ENCODE results near the gene BHLHE23.

The BHLHE23 gene

DNA sequence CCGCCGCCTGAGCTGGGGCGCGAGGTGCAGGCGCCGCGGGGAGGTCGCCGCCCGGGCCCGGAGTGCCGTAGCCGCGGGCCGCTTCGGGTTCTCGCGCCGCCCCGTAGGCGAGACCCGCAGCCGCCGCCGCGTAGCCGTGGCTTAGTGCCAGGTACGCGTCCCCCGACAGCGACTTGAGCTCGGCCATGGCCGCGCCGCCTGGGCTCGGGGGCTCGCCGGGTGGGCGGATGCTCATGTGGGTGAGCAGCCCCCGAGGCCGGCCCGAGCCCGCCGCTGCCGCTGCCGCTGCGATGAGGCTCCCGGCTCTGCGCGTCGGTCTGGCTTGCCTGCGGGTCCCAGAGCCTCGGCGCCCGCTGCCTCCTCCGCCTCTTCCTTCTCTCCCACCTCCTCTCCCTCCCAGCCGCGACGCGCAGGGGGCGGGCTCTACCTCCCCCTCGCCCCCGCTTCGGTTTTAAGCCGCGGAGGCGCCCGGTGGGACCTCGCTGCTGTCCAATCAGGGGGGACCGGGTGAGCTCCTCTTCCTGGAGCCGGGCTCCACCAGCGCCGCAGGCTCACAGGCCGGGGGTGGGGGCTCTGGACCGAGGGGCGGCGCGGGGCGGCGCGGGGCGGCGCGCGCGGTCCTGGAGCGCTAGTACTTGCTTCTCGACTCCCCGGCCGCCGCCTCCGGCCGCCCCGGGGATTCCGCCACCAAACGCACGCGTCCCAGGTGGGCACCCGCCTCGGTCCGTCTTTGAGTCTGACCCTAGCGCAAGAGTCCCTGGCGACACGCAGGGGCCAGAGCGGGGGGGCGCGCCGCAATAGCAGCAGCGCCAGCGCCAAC is at the start of gene BHLHE23:
TSS of gene BHLHE23 (minus strand) at position 425 of the 820 bp plus-strand sequence. CDS start at position 235, 190 bp downstream.
- no peak for DNase-seq (ENCODE audit: low read depth, low spot score)

- DNase-seq (ENCODE audit: low read depth, low spot score): no peak
These were observed 48.9 kb upstream of the BHLHE23 start for GRCh38 chr20:63055575-63056235.

- no peak for DNase-seq (ENCODE audit: low read depth, low spot score)
These were observed 48.0 kb upstream of the BHLHE23 start for GRCh38 chr20:63054681-63055240.

- no peak for DNase-seq (ENCODE audit: low read depth, low spot score)
These were observed 47.3 kb upstream of the BHLHE23 start for GRCh38 chr20:63054103-63054474.

DNA sequence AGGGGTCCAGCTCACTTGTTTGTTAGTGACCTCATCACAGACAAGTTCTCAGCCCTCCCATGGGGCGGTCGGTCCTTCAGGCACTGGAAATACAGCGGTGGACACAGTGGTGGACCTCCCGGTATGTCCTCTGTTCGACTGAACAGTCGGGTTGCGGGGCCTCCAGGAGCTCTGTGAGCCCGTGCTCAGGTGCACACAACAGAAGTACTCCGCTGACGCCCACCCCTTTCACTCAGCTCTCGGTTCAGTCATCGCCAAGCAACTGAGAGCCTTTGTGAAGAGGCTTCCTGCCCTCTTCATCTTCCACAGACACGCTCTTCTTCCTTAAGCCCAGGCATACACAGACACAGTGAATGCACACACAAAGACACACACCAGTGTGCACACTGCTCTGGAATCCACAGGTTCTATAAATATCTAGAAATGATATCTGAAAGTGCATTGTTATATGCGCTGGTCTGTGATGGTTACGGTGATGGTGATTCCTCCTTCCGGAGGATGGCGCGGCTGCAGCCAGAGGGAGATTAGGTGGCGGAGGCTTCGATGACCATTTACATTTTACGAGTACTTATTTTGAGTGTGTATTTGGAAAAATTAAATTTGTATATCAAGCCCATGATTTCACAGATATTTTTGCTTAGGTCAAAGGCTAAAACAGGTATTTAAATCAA is 46.8 kb upstream of the BHLHE23 start:
- DNase-seq (ENCODE audit: low read depth, low spot score): no peak

- DNase-seq (ENCODE audit: low read depth, low spot score): no peak
These were observed 46.0 kb upstream of the BHLHE23 start for GRCh38 chr20:63052571-63053431.

DNA sequence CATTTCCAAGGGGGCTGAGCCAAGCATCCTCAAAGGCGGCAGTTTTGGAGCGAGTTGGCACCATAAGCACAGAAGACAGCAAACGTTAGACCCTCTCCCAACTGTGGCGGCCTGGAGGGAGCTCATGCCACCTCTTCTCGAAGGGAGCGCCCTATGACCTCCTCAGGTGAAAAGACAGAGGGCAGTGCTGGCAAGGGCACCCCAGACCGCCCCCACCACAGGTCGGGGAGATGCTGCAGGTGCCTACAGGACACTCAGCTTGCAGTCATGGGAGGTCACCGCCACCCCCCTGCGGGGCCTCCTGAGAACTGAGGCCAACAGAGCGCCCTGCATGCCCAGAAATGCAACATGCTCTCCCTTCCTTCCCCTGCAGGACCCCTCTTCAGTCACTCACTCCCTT is 45.1 kb upstream of the BHLHE23 start:
- DNase-seq (ENCODE audit: low read depth, low spot score): no peak

GRCh38 chr20:63051186-63051860 is 44.6 kb upstream of the BHLHE23 start:
- no peak for DNase-seq (ENCODE audit: low read depth, low spot score)

- no peak for DNase-seq (ENCODE audit: low read depth, low spot score)
These were observed 43.6 kb upstream of the BHLHE23 start for GRCh38 chr20:63050406-63050805.

DNA sequence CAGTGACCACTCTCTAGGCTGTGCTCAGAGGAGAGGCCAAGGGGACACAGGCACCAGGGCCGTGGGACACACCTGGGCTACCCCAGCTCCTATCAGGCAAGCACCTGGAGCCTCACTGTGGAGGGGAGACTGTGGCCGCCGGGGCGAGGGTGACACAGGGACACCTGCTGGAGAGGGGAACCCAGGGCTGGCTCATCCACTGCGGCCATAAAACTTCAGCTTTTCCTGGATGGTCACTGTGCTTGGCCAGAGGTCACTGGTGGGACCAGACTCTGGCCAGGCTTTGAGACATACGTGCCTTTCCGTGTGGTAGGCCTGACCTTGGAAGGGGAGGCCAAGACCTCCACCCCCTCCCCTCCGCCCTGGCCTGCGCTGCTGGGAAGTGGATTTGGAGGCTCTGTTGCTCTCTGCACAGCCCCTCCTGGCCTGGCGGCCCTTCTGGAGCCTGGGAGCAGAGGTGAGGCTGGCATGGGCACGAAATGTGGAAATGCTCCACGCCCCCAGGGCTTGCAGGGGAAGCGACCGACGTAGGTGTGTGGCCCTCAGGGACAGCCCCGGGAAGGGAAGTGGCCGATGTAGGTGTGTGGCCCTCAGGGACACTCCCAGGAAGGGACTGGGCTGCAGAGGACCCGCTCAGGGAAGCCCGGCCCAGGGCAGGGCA is 42.9 kb upstream of the BHLHE23 start:
- DNase-seq (ENCODE audit: low read depth, low spot score): no peak

DNA sequence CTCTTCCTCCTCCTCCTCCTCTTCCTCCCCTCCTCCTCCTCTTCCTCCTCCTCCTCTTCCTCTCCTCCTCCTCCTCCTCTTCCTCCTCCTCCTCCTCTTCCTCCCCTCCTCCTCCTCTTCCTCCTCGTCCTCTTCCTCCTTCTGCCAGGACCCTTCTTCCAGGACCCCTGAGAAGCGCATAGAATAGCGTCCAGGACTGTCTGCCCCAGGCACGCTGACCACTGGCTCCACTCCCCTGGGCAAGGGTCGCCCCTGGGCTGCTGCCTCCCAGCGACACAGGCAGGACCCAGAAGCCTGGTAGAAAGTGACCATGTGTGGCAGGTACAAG is 42.4 kb upstream of the BHLHE23 start:
- no peak for DNase-seq (ENCODE audit: low read depth, low spot score)

- DNase-seq (ENCODE audit: low read depth, low spot score): no peak
These were observed 41.9 kb upstream of the BHLHE23 start for GRCh38 chr20:63048516-63049190.

- no peak for DNase-seq (ENCODE audit: low read depth, low spot score)
These were observed 41.2 kb upstream of the BHLHE23 start for GRCh38 chr20:63047946-63048345.

- no peak for DNase-seq (ENCODE audit: low read depth, low spot score)
These were observed 40.5 kb upstream of the BHLHE23 start for GRCh38 chr20:63047267-63047666.

DNA sequence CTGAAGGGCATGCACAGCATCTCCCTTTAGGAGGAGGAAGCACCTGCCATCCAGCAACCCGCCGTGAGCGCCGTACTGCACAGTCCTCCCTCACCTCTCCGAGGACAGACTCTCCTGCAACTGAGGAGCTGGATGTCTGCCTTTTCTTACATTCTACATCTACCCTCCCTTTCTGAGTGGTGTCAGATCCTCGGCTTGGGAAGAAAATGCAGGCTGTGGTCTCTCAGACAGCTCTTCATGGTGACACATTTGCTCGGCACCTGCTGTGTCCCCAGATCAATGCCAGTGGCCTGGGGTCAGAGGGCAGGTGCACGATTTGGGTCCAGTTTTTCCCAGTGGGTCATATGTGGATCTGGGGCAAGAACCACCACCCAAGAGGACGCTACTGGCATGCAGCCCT is 40.1 kb upstream of the BHLHE23 start:
- DNase-seq (ENCODE audit: low read depth, low spot score): no peak

DNA sequence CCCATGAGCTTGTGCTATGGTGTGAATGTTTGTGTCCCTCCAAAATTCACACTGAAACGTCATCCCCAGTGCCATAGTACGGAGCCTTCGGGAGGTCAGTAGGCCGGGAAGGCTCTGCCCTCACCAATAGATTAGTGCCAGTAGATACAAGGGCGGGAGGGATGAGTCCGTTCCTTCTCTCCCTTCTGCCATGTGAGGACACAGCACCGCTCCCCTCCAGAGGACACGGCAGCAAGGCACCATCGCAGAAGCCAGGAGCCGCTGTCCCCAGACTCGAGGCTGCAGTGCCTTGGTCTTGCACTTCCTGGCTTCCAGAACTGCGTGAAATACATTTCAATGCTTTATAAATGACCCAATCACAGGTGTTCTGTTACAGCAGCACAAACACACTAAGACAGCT is 39.2 kb upstream of the BHLHE23 start:
- no peak for DNase-seq (ENCODE audit: low read depth, low spot score)

DNA sequence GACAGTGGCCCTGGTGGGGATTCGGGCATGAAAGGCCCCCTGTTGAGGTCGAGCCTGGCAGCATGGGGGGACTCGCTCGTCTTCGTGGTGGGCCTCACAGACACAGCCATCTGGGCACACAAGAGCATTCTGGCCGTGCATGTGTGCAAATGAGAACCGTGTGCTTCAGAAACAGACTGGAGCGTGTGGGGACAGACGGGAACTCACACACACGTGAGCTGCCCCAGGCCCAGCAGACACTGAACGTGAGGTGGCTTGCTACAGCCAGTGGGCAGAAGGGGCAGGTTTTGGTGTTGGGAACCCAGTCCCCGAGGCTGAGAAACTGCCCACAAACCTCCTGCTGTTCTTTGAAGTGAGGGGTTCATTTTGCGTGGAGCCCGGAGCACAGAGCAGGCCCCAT is 38.6 kb upstream of the BHLHE23 start:
- no peak for DNase-seq (ENCODE audit: low read depth, low spot score)

DNA sequence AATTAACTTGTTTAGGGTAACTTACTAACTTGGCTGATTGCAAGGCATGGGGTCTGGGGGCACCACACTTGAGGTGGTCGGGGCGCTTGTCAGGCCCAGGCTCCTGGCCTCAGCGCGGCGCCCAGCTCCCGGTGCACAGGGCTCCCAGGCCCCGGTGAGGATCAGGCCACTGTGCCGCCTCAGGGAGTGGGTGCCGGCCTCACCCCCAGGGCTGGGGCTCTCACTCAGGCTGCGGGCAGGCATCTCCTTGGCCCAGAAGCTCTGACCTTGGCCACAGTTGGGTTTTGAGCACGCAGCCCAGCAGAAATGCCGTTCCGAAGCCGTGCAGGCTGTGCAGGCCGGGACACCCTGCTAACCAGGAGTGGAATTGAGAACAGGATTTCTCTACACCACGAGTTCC is 37.8 kb upstream of the BHLHE23 start:
- no peak for DNase-seq (ENCODE audit: low read depth, low spot score)

DNA sequence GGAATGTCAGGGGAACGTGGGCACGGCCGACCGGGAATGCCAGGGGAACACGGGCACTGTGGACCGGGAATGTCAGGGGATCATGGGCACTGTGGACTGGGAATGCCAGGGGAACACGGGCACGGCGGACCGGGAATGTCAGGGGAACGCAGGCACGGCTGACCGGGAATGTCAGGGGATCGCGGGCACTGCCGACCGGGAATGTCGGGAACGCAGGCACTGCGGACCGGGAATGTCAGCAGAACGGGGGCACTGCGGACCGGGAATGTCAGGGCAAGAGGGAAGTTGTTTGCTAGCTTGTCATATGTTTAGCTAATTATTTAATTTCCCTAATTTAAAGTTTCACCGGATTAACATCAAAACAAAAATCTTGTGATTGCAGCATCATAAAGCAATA is 37.4 kb upstream of the BHLHE23 start:
- DNase-seq (ENCODE audit: low read depth, low spot score): no peak
